Fibroblast of lung (primary cell): ENCODE measurements around the gene PAK6. TPM values are rescaled to one million over a fixed set of nuclear protein-coding genes. Genes with fewer than 3 reads are reported as not detected.

Source experiments
- DNase-seq, 2 donors: peaks; one replicate each; pipeline versions ENCODE4 v3.0.0 to v3.0.0-alpha.2; 2010; ENCODE audit warnings: low read depth in 2 of 2
- H2AFZ ChIP-seq: 2 replicates; pipeline ENCODE4 v1.5.1; 2012; ENCODE audit warnings: low read length, control low read depth, inconsistent platforms
- H3K27ac ChIP-seq: 2 replicates; pipeline ENCODE4 v1.5.1; 2011; ENCODE audit warnings: low read length, control low read depth; ENCODE audit not compliant: insufficient read depth
- H3K27me3 ChIP-seq: 2 replicates; pipeline ENCODE4 v1.5.1; 2011; ENCODE audit warnings: mild to moderate bottlenecking, low read length; ENCODE audit not compliant: control insufficient read depth, insufficient read depth
- H3K36me3 ChIP-seq: 2 replicates; pipeline ENCODE4 v1.5.1; 2011; ENCODE audit warnings: low read length; ENCODE audit not compliant: control insufficient read depth, insufficient read depth
- H3K4me1 ChIP-seq: 2 replicates; pipeline ENCODE4 v1.5.1; 2011; ENCODE audit warnings: low read length; ENCODE audit not compliant: control insufficient read depth, insufficient read depth; ENCODE audit errors: extremely low read depth
- H3K4me2 ChIP-seq: 2 replicates; pipeline ENCODE4 v1.5.1; 2011; ENCODE audit warnings: low read length, control low read depth; ENCODE audit not compliant: insufficient read depth; ENCODE audit errors: extremely low read depth
- H3K4me3 ChIP-seq, 4 experiments: fragments of 200-600 bp in 1 of 4; sonication (generic) in 1 of 4; replicated peaks in 1 of 4; 2 replicates each; pipeline ENCODE4 v1.5.1; 2011 to 2016; ENCODE audit warnings: low read length in 4 of 4, low read depth in 3 of 4, mild to moderate bottlenecking in 3 of 4, control low read depth in 2 of 4, inconsistent platforms in 1 of 4, mixed read lengths in 1 of 4; ENCODE audit not compliant: insufficient read depth in 1 of 4; ENCODE audit errors: control extremely low read depth in 1 of 4
- H3K79me2 ChIP-seq: 2 replicates; pipeline ENCODE4 v1.5.1; 2012; ENCODE audit warnings: mild to moderate bottlenecking, low read length, inconsistent platforms; ENCODE audit not compliant: control insufficient read depth, insufficient read depth
- H3K9ac ChIP-seq: 2 replicates; pipeline ENCODE4 v1.5.1; 2011; ENCODE audit warnings: mild to moderate bottlenecking, low read length, control low read depth; ENCODE audit not compliant: insufficient read depth
- H3K9me3 ChIP-seq: 2 replicates; pipeline ENCODE4 v1.5.1; 2012; ENCODE audit warnings: low read depth, low read length; ENCODE audit not compliant: control insufficient read depth, insufficient read depth
- H4K20me1 ChIP-seq: 2 replicates; pipeline ENCODE4 v1.5.1; 2011; ENCODE audit warnings: low read length; ENCODE audit not compliant: control insufficient read depth, insufficient read depth; ENCODE audit errors: extremely low read depth
- CTCF ChIP-seq, 2 donors: IDR thresholded peaks in 1 of 2; conservative IDR thresholded peaks in 1 of 2; 1 replicate in 1 of 2; 2 replicates in 1 of 2; pipeline ENCODE4 v1.5.1; 2011 to 2012; ENCODE audit warnings: low read length in 2 of 2, control low read depth in 1 of 2, inconsistent platforms in 1 of 2, low read depth in 1 of 2, mild to moderate bottlenecking in 1 of 2
- EZH2 ChIP-seq: IDR thresholded peaks from 2 replicates; pipeline ENCODE4 v1.5.1; 2012; ENCODE audit warnings: low read length, control low read depth, mild to moderate bottlenecking; ENCODE audit errors: missing control alignments
- polyA plus RNA-seq, 2 donors: library from polyadenylated mRNA; depleted of rRNA in 1 of 2; stranded (reverse) in 1 of 2; unstranded in 1 of 2; fragments of >200 nt; gene quantifications; 2 replicates each; pipeline ENCODE4 v1.2.1, GENCODE V29; 2011 to 2012; ENCODE audit warnings: missing spikeins in 1 of 2
- total RNA-seq: library from RNA; depleted of rRNA; stranded (reverse); fragments of >200 nt; gene quantifications from 2 replicates; pipeline ENCODE4 v1.2.1, GENCODE V29; 2014

The PAK6 gene
- total and polyA plus RNA-seq, 2 donors (not counting 1 experiment from before 2014, with no cell fraction given), result 0.03 TPM; not detected in 1

GRCh38 chr15:40264321-40265153 is 25.7 kb downstream of the PAK6 start:
- H3K4me2 ChIP-seq, result no peak overlapping the region
- H3K79me2 ChIP-seq, result no peaks in the 10 kb centered on the region
- no peak overlapping the region for H3K27ac ChIP-seq
- H4K20me1 ChIP-seq, result no peaks in the 10 kb centered on the region
- no peak overlapping the region for H2AFZ ChIP-seq
- H3K9me3 ChIP-seq, result no peaks in the 10 kb centered on the region
- no peaks in the 10 kb centered on the region for H3K36me3 ChIP-seq
- TF ChIP-seq CTCF (conservative IDR thresholded peaks at IDR 0.05 in 1 of 2, IDR thresholded peaks at IDR 0.05 in 1 of 2; ENCODE audit: low read depth in 1 of 2, low read length in 2 of 2), result no peak
- no peak for TF ChIP-seq EZH2
- no peak overlapping the region for H3K4me3 ChIP-seq
- DNase-seq, result no peak
- H3K9ac ChIP-seq, result no peak overlapping the region
- peaks cover 7% of the 10 kb centered on the region for H3K4me1 ChIP-seq
- H3K27me3 ChIP-seq, result no peaks in the 10 kb centered on the region

GRCh38 chr15:40265355-40265754 is 26.5 kb downstream of the PAK6 start:
- Histone ChIP-seq H3K36me3 (no peaks in the 10 kb centered on the region), H3K27me3 (no peaks in the 10 kb centered on the region), H3K79me2 (no peaks in the 10 kb centered on the region), H3K27ac (no peak overlapping the region), H3K9ac (no peak overlapping the region), H4K20me1 (no peaks in the 10 kb centered on the region), H2AFZ (no peak overlapping the region), H3K4me1 (peaks cover 7% of the 10 kb centered on the region), H3K4me2 (no peak overlapping the region), H3K4me3 (no peak overlapping the region), H3K9me3 (no peaks in the 10 kb centered on the region)
- DNase-seq, result no peak
- TF ChIP-seq CTCF (conservative IDR thresholded peaks at IDR 0.05 in 1 of 2, IDR thresholded peaks at IDR 0.05 in 1 of 2; ENCODE audit: low read depth in 1 of 2, low read length in 2 of 2), result no peak
- no peak for TF ChIP-seq EZH2

GRCh38 chr15:40265875-40266274 is 27.0 kb downstream of the PAK6 start:
- Histone ChIP-seq H4K20me1 (no peaks in the 10 kb centered on the region), H3K4me2 (no peak overlapping the region), H3K9me3 (no peaks in the 10 kb centered on the region), H3K4me3 (no peak overlapping the region), H3K9ac (no peak overlapping the region), H3K4me1 (peaks cover 7% of the 10 kb centered on the region), H3K27ac (no peak overlapping the region), H3K27me3 (no peaks in the 10 kb centered on the region), H3K79me2 (no peaks in the 10 kb centered on the region), H3K36me3 (no peaks in the 10 kb centered on the region), H2AFZ (no peak overlapping the region)
- TF ChIP-seq EZH2 (no peak), CTCF (conservative IDR thresholded peaks at IDR 0.05 in 1 of 2, IDR thresholded peaks at IDR 0.05 in 1 of 2; ENCODE audit: low read depth in 1 of 2, low read length in 2 of 2) (no peak)
- DNase-seq, result no peak
